Naive thymus-derived CD4-positive, alpha-beta T cell (primary cell): Measurements from ENCODE around the gene KLHDC9. TPM values are rescaled to one million over a fixed set of nuclear protein-coding genes. Genes with fewer than 3 reads are reported as not detected.
"Not testable (repeated sequence)": the region's sequence is repeated elsewhere in the genome, so short reads cannot be mapped to it uniquely, and the experiment has no call there.

ENCODE experiments used
- ATAC-seq: fragments of 150-1000 bp; cut with Tn5 transposase; 2 replicates; pipeline ENCODE4 v1.10.0; 2021; ENCODE audit warnings: mild to moderate bottlenecking, moderate library complexity
- CTCF ChIA-PET: fragments of 350-600 bp; sonication (Branson Sonifier 250); formaldehyde crosslinking; loops from one replicate; lab custom pipeline; 2021; ENCODE audit warnings: antibody characterized with exemption; lab: Charles Lee
- POLR2A ChIA-PET: fragments of 350-600 bp; sonication (Branson Sonifier 250); formaldehyde crosslinking; loops from one replicate; lab custom pipeline; 2021; ENCODE audit warnings: antibody characterized with exemption, inconsistent platforms; lab: Charles Lee
- DNase-seq, 9 donors: peaks; one replicate each; pipeline versions ENCODE4 v3.0.0 to v3.0.0-alpha.2; 2020 to 2022; ENCODE audit warnings: mixed read lengths in 1 of 9
- H3K27ac ChIP-seq: one replicate; pipeline ENCODE4 v1.7.0; 2013; ENCODE audit warnings: mild to moderate bottlenecking, low read depth, low read length, moderate library complexity
- H3K27me3 ChIP-seq, 2 donors: one replicate each; pipeline ENCODE4 v1.7.0; 2013; ENCODE audit warnings: low read length in 2 of 2, mild to moderate bottlenecking in 2 of 2, moderate library complexity in 2 of 2; ENCODE audit not compliant: control insufficient read depth in 2 of 2, insufficient read depth in 2 of 2
- H3K36me3 ChIP-seq, 3 experiments: 1 replicate in 2 of 3; 2 replicates in 1 of 3; pipeline ENCODE4 v1.7.0; 2013; ENCODE audit warnings: low read length in 3 of 3, mild to moderate bottlenecking in 3 of 3, moderate library complexity in 1 of 3; ENCODE audit not compliant: insufficient read depth in 3 of 3, control insufficient read depth in 2 of 3
- H3K4me1 ChIP-seq, 2 donors: one replicate each; pipeline ENCODE4 v1.7.0; 2013; ENCODE audit warnings: low read length in 2 of 2, mild to moderate bottlenecking in 2 of 2, moderate library complexity in 1 of 2; ENCODE audit not compliant: control insufficient read depth in 2 of 2, insufficient read depth in 2 of 2
- H3K4me3 ChIP-seq: 2 replicates; pipeline ENCODE4 v1.7.0; 2013; ENCODE audit warnings: mild to moderate bottlenecking, low read length
- H3K9me3 ChIP-seq, 3 experiments: 1 replicate in 2 of 3; 2 replicates in 1 of 3; pipeline ENCODE4 v1.7.0; 2013; ENCODE audit warnings: low read length in 3 of 3; ENCODE audit not compliant: control insufficient read depth in 2 of 3
- H3K27ac Mint-ChIP-seq, 9 donors: one replicate each; pipeline ENCODE4 v1.8.0; 2020 to 2022; ENCODE audit warnings: mixed read lengths in 9 of 9, mild to moderate bottlenecking in 8 of 9, moderate library complexity in 5 of 9, inconsistent platforms in 2 of 9
- H3K27me3 Mint-ChIP-seq, 5 donors: one replicate each; pipeline ENCODE4 v1.8.0; 2021 to 2022; ENCODE audit warnings: mixed read lengths in 5 of 5, mild to moderate bottlenecking in 1 of 5
- H3K36me3 Mint-ChIP-seq, 5 donors: one replicate each; pipeline ENCODE4 v1.8.0; 2020 to 2022; ENCODE audit warnings: mixed read lengths in 5 of 5, mild to moderate bottlenecking in 3 of 5, inconsistent platforms in 1 of 5
- H3K4me1 Mint-ChIP-seq, 7 donors: one replicate each; pipeline ENCODE4 v1.8.0; 2020 to 2022; ENCODE audit warnings: mixed read lengths in 7 of 7, mild to moderate bottlenecking in 3 of 7, inconsistent platforms in 1 of 7
- H3K4me3 Mint-ChIP-seq, 10 donors: one replicate each; pipeline ENCODE4 v1.8.0; 2020 to 2022; ENCODE audit warnings: mild to moderate bottlenecking in 10 of 10, mixed read lengths in 10 of 10, moderate library complexity in 6 of 10, inconsistent platforms in 2 of 10
- H3K9me3 Mint-ChIP-seq, 11 donors: one replicate each; pipeline ENCODE4 v1.8.0; 2020 to 2022; ENCODE audit warnings: mixed read lengths in 11 of 11, mild to moderate bottlenecking in 4 of 11, inconsistent platforms in 1 of 11, moderate library complexity in 1 of 11
- intact Hi-C, 2 donors: fragments of 100-400 bp; cut with micrococcal nuclease; formaldehyde crosslinking; loops; one replicate each; pipeline ENCODE4 v1.15.1; 2023
- polyA plus RNA-seq, 2 donors: library from polyadenylated mRNA; unstranded; fragments of 300-500 nt; fragmentation: Illumina TruSeq; gene quantifications; one replicate each; pipeline ENCODE4 v1.2.3, GENCODE V29; 2021
- total RNA-seq, 6 experiments: library from RNA in 5 of 6; stranded (reverse) in 5 of 6; gene quantifications; 1 replicate in 5 of 6; 2 replicates in 1 of 6; pipeline ENCODE4 v1.2.3 and lab custom pipeline; 2021 to 2026

Gene KLHDC9
- total and polyA plus RNA-seq, 7 experiments from 2014 or later = 0.40 to 1.1 (median 0.74) TPM; not detected in 4

DNA sequence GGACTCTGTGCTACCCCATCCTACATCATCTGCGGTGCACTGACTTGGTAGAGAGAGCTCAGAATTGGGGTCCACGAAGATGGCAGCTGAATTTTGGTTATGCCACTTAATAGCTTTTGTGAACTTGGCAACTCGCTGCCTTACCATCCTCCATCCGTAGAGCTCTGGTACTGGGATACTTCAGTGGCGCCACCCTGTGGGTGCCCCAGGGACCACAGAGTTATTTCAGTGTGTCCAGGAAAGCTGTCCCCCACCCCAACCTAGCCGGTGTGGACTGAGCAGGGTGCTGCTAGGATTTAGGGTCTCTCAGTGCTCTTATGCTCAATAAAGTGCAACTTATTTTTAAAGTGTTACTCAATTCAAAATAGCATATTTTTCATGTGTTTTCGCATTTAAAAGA is 43.4 kb upstream of the KLHDC9 start:
- peaks cover 63 to 89% (median 64%) of the 10 kb centered on the region in 3 experiments for H3K36me3 ChIP-seq
- POLR2A ChIA-PET = interaction anchor here (0.5 to 5.9 kb wide), 7 partner anchors 9 to 875 kb away, joined by 3 to 36 read pairs (median 4); partner anchors contain the start of genes ARHGAP30, TSTD1 and USF1
- H3K4me3 ChIP-seq = no peak overlapping the region
- intact Hi-C loops = no loop called here
- CTCF ChIA-PET = interaction anchor here (0.8 to 2.0 kb wide), 6 partner anchors 10 to 58 kb away, joined by 3 to 6 read pairs (median 4); partner anchors contain the start of gene ARHGAP30
- DNase-seq = no peak
- Mint-ChIP-seq H3K4me3 (no peak overlapping the region), H3K9me3 (no peaks in the 10 kb centered on the region), H3K27ac (peak overlapping the region in 3 of 9 donors; percentile 25 to 39 (median 26)), H3K4me1 (peaks cover 20 to 40% (median 36%) of the 10 kb centered on the region in 7 donors), H3K36me3 (peaks cover 5 to 62% (median 27%) of the 10 kb centered on the region in 5 donors), H3K27me3 (no peaks in the 10 kb centered on the region)
- H3K27me3 ChIP-seq = no peaks in the 10 kb centered on the region
- ATAC-seq = no peak
- H3K27ac ChIP-seq = peak overlapping the region; percentile 19
- no peaks in the 10 kb centered on the region for H3K9me3 ChIP-seq
- H3K4me1 ChIP-seq = peaks cover 5 to 8% of the 10 kb centered on the region in 2 donors

GRCh38 chr1:161059293-161059692 is 38.9 kb upstream of the KLHDC9 start:
- H3K9me3 ChIP-seq = no peaks in the 10 kb centered on the region
- H3K27me3 Mint-ChIP-seq = no peaks in the 10 kb centered on the region
- H3K4me3 Mint-ChIP-seq = peak overlapping the region in 4 of 10 donors; percentile 21 to 62 (median 48)
- no peak for ATAC-seq
- CTCF ChIA-PET = interaction anchor here (0.6 to 1.1 kb wide), 2 partner anchors 39 to 427 kb away, joined by 3 to 4 read pairs; partner anchors contain the start of gene KLHDC9
- H3K27ac ChIP-seq = peak overlapping the region; percentile 49
- intact Hi-C loops = loop anchor here in 1 of 2 donors (1.0 kb wide), 1 partner anchor 10 kb away; the partner anchor contains the start of gene ARHGAP30
- H3K27me3 ChIP-seq = no peaks in the 10 kb centered on the region
- H3K4me3 ChIP-seq = no peak overlapping the region
- POLR2A ChIA-PET = interaction anchor here (1.1 to 4.7 kb wide), 3 partner anchors 10 to 21 kb away, joined by 4 to 44 read pairs (median 11); partner anchors contain the start of genes ARHGAP30, TSTD1 and USF1
- DNase-seq = no peak
- peaks cover 25 to 67% (median 28%) of the 10 kb centered on the region in 3 experiments for H3K36me3 ChIP-seq
- no peaks in the 10 kb centered on the region for H3K9me3 Mint-ChIP-seq
- peak overlapping the region in 8 of 9 donors; percentile 72 to 90 (median 81) for H3K27ac Mint-ChIP-seq
- H3K4me1 ChIP-seq = peaks cover 25 to 39% of the 10 kb centered on the region in 2 donors
- peaks cover 5 to 48% (median 16%) of the 10 kb centered on the region in 5 donors for H3K36me3 Mint-ChIP-seq
- peaks cover 40 to 69% (median 51%) of the 10 kb centered on the region in 7 donors for H3K4me1 Mint-ChIP-seq

- no peaks in the 10 kb centered on the region for H3K9me3 ChIP-seq
- no peaks in the 10 kb centered on the region for H3K27me3 ChIP-seq
- peaks cover 47 to 81% (median 60%) of the 10 kb centered on the region in 7 donors for H3K4me1 Mint-ChIP-seq
- peak overlapping the region; percentile 44 for H3K27ac ChIP-seq
- H3K9me3 Mint-ChIP-seq = no peaks in the 10 kb centered on the region
- H3K36me3 ChIP-seq = peaks cover 11 to 64% (median 15%) of the 10 kb centered on the region in 3 experiments
- no peak overlapping the region for H3K4me3 ChIP-seq
- DNase-seq = no peak
- ChIA-PET POLR2A (interaction anchor here (0.9 to 4.7 kb wide), 6 partner anchors 8 to 71 kb away, joined by 3 to 44 read pairs (median 5); partner anchors contain the start of genes ARHGAP30, DEDD and USF1), CTCF (interaction anchor here (0.5 to 0.8 kb wide), 2 partner anchors 15 to 322 kb away, joined by 4 to 5 read pairs; no protein-coding TSS in a partner anchor)
- peaks cover 4 to 38% (median 13%) of the 10 kb centered on the region in 5 donors for H3K36me3 Mint-ChIP-seq
- peak overlapping the region in 7 of 9 donors; percentile 2 to 90 (median 84) for H3K27ac Mint-ChIP-seq
- intact Hi-C loops = no loop called here
- peaks cover 44 to 56% of the 10 kb centered on the region in 2 donors for H3K4me1 ChIP-seq
- H3K27me3 Mint-ChIP-seq = no peaks in the 10 kb centered on the region
- peak overlapping the region in 4 of 10 donors; percentile 30 to 77 (median 70) for H3K4me3 Mint-ChIP-seq
- ATAC-seq = no peak
Observed at GRCh38 chr1:161061419-161061818, 36.7 kb upstream of the KLHDC9 start.

GRCh38 chr1:161063936-161064335 is 34.2 kb upstream of the KLHDC9 start:
- peaks cover 58 to 64% of the 10 kb centered on the region in 2 donors for H3K4me1 ChIP-seq
- Mint-ChIP-seq H3K4me3 (peak overlapping the region; percentile 68 to 99 (median 79)), H3K27ac (peak overlapping the region; percentile 73 to 95 (median 88)), H3K36me3 (peaks cover 2 to 48% (median 19%) of the 10 kb centered on the region in 5 donors), H3K4me1 (peaks cover 54 to 90% (median 68%) of the 10 kb centered on the region in 7 donors)
- peaks cover 0 to 46% (median 4%) of the 10 kb centered on the region in 3 experiments for H3K36me3 ChIP-seq
- H3K27me3 ChIP-seq, H3K27me3 Mint-ChIP-seq, intact Hi-C loops, H3K9me3 Mint-ChIP-seq, H3K9me3 ChIP-seq, DNase-seq, CTCF ChIA-PET, ATAC-seq: not testable (repeated sequence)
- peak overlapping the region; percentile 13 for H3K4me3 ChIP-seq
- POLR2A ChIA-PET = interaction anchor here (10.9 kb wide), 1 partner anchor 19 kb away, joined by 377 read pairs; the partner anchor contains the start of genes TSTD1 and USF1
- H3K27ac ChIP-seq = peak overlapping the region; percentile 57

- DNase-seq, H3K27me3 Mint-ChIP-seq, H3K27me3 ChIP-seq, intact Hi-C loops, H3K9me3 Mint-ChIP-seq, H3K4me3 ChIP-seq, ATAC-seq, H3K9me3 ChIP-seq: not testable (repeated sequence)
- H3K27ac ChIP-seq = peak overlapping the region; percentile 57
- Mint-ChIP-seq H3K27ac (peak overlapping the region in 8 of 9 donors; percentile 16 to 95 (median 90)), H3K4me3 (peak overlapping the region; percentile 59 to 100 (median 92)), H3K4me1 (peaks cover 45 to 83% (median 66%) of the 10 kb centered on the region in 7 donors), H3K36me3 (peaks cover 6 to 48% (median 19%) of the 10 kb centered on the region in 5 donors)
- ChIA-PET POLR2A (interaction anchor here (0.7 to 10.9 kb wide), 3 partner anchors 11 to 233 kb away, joined by 3 to 377 read pairs (median 5); partner anchors contain the start of genes TSTD1 and USF1), CTCF (interaction anchor here (0.7 to 1.8 kb wide), 5 partner anchors 8 to 297 kb away, joined by 3 to 8 read pairs (median 4); partner anchors contain the start of gene KLHDC9)
- peaks cover 0 to 40% (median 4%) of the 10 kb centered on the region in 3 experiments for H3K36me3 ChIP-seq
- peaks cover 58 to 62% of the 10 kb centered on the region in 2 donors for H3K4me1 ChIP-seq
Observed at GRCh38 chr1:161065681-161066080, 32.5 kb upstream of the KLHDC9 start.

GRCh38 chr1:161066694-161067093 is 31.5 kb upstream of the KLHDC9 start:
- ATAC-seq (no peak), DNase-seq (no peak)
- Mint-ChIP-seq H3K27me3 (no peaks in the 10 kb centered on the region), H3K36me3 (peaks cover 6 to 48% (median 19%) of the 10 kb centered on the region in 5 donors), H3K27ac (peak overlapping the region; percentile 91 to 99 (median 95)), H3K9me3 (no peaks in the 10 kb centered on the region), H3K4me3 (peak overlapping the region; percentile 88 to 100 (median 98)), H3K4me1 (peaks cover 50 to 86% (median 75%) of the 10 kb centered on the region in 7 donors)
- Histone ChIP-seq H3K36me3 (peaks cover 0 to 35% (median 4%) of the 10 kb centered on the region in 3 experiments), H3K9me3 (no peaks in the 10 kb centered on the region), H3K4me1 (peaks cover 55 to 62% of the 10 kb centered on the region in 2 donors), H3K27ac (peak overlapping the region; percentile 93), H3K27me3 (no peaks in the 10 kb centered on the region), H3K4me3 (peak overlapping the region; percentile 95)
- intact Hi-C loops = no loop called here
- ChIA-PET CTCF (interaction anchor here (0.6 to 1.8 kb wide), 2 partner anchors 31 to 48 kb away, joined by 3 to 8 read pairs; partner anchors contain the start of gene KLHDC9), POLR2A (interaction anchor here (5.7 to 10.9 kb wide), 2 partner anchors 22 to 32 kb away, joined by 66 to 377 read pairs; partner anchors contain the start of genes KLHDC9, TSTD1 and USF1)
